ENCODE data around the gene RAB34.

The RAB34 gene

GRCh38 chr17:28717578-28718332 lies at the start of gene RAB34:
Gene RAB34, minus strand, starts transcription at chr17:28717868. Its CDS starts 602 bp downstream, at chr17:28717266.
- Histone ChIP-seq H3K27ac (ENCODE audit: poor library complexity, severe bottlenecking) (peak within 1 kb of the TSS; percentile 92), H3K36me3 (ENCODE audit: low read depth) (peaks cover 57% of the 10 kb centered on the region), H3K4me3 (ENCODE audit: severe bottlenecking) (peak within 1 kb of the TSS; percentile 56), H3K9me3 (ENCODE audit: severe bottlenecking) (no peaks in the 10 kb centered on the region), H3K27me3 (ENCODE audit: insufficient read depth, poor library complexity, severe bottlenecking) (no peaks in the 10 kb centered on the region), H3K4me1 (ENCODE audit: insufficient read depth, poor library complexity, severe bottlenecking) (peaks cover 16% of the 10 kb centered on the region)
- DNase-seq (ENCODE audit: low spot score) (peak; percentile 89), ATAC-seq (ENCODE audit: low read depth) (peak; percentile 64)
- TF ChIP-seq CTCF (IDR thresholded peaks at IDR 0.05; ENCODE audit: poor library complexity, severe bottlenecking): peak; percentile 57

- no peak overlapping the region for H3K27ac ChIP-seq (ENCODE audit: poor library complexity, severe bottlenecking)
- DNase-seq (ENCODE audit: low spot score): no peak
These were observed 47.4 kb upstream of the RAB34 start for GRCh38 chr17:28765038-28765437.

GRCh38 chr17:28763804-28764266 lies 46.2 kb upstream of the RAB34 start:
- Histone ChIP-seq H3K9me3 (ENCODE audit: severe bottlenecking) (no peaks in the 10 kb centered on the region), H3K27me3 (ENCODE audit: insufficient read depth, poor library complexity, severe bottlenecking) (no peaks in the 10 kb centered on the region), H3K4me3 (ENCODE audit: severe bottlenecking) (no peak overlapping the region), H3K36me3 (ENCODE audit: low read depth) (peaks cover 60% of the 10 kb centered on the region), H3K4me1 (ENCODE audit: insufficient read depth, poor library complexity, severe bottlenecking) (no peaks in the 10 kb centered on the region), H3K27ac (ENCODE audit: poor library complexity, severe bottlenecking) (no peak overlapping the region)
- ATAC-seq (ENCODE audit: low read depth) (peak; percentile 22; the same call in 1 of the 3 replicates), DNase-seq (ENCODE audit: low spot score) (no peak)
- TF ChIP-seq CTCF (IDR thresholded peaks at IDR 0.05; ENCODE audit: poor library complexity, severe bottlenecking): peak; percentile 91

More at GRCh38 chr17:28765038-28765437, 47.4 kb upstream of the RAB34 start:
- no peak overlapping the region for H3K4me3 ChIP-seq (ENCODE audit: severe bottlenecking)
- no peaks in the 10 kb centered on the region for H3K27me3 ChIP-seq (ENCODE audit: insufficient read depth, poor library complexity, severe bottlenecking)
- no peaks in the 10 kb centered on the region for H3K4me1 ChIP-seq (ENCODE audit: insufficient read depth, poor library complexity, severe bottlenecking)
- no peaks in the 10 kb centered on the region for H3K9me3 ChIP-seq (ENCODE audit: severe bottlenecking)
- peaks cover 53% of the 10 kb centered on the region for H3K36me3 ChIP-seq (ENCODE audit: low read depth)
- TF ChIP-seq CTCF (IDR thresholded peaks at IDR 0.05; ENCODE audit: poor library complexity, severe bottlenecking): no peak
- ATAC-seq (ENCODE audit: low read depth): no peak

- no peak for ATAC-seq (ENCODE audit: low read depth)
- DNase-seq (ENCODE audit: low spot score): no peak
- no peaks in the 10 kb centered on the region for H3K4me1 ChIP-seq (ENCODE audit: insufficient read depth, poor library complexity, severe bottlenecking)
These were observed 45.6 kb upstream of the RAB34 start for GRCh38 chr17:28763137-28763799.

More at GRCh38 chr17:28763137-28763799, 45.6 kb upstream of the RAB34 start:
- no peaks in the 10 kb centered on the region for H3K27me3 ChIP-seq (ENCODE audit: insufficient read depth, poor library complexity, severe bottlenecking)
- no peaks in the 10 kb centered on the region for H3K9me3 ChIP-seq (ENCODE audit: severe bottlenecking)
- H3K4me3 ChIP-seq (ENCODE audit: severe bottlenecking): no peak overlapping the region
- peaks cover 66% of the 10 kb centered on the region for H3K36me3 ChIP-seq (ENCODE audit: low read depth)
- no peak for TF ChIP-seq CTCF (IDR thresholded peaks at IDR 0.05; ENCODE audit: poor library complexity, severe bottlenecking)
- no peak overlapping the region for H3K27ac ChIP-seq (ENCODE audit: poor library complexity, severe bottlenecking)
